HUES64 (cell line): ENCODE results near the gene ROR1.

Experiments used
- H3K27ac ChIP-seq: 2 replicates; pipeline ENCODE4 v1.7.0; 2013; ENCODE audit warnings: low read depth, low read length, inconsistent platforms
- H3K27me3 ChIP-seq: 2 replicates; pipeline ENCODE4 v1.6.1; 2013; ENCODE audit warnings: mild to moderate bottlenecking, low read length; ENCODE audit not compliant: insufficient read depth
- H3K36me3 ChIP-seq: 2 replicates; pipeline ENCODE4 v1.6.1; 2013; ENCODE audit warnings: mild to moderate bottlenecking, low read length; ENCODE audit not compliant: insufficient read depth
- H3K4me1 ChIP-seq: 2 replicates; pipeline ENCODE4 v1.6.1; 2013; ENCODE audit warnings: mild to moderate bottlenecking, low read length, moderate library complexity; ENCODE audit not compliant: insufficient read depth
- H3K4me3 ChIP-seq: 2 replicates; pipeline ENCODE4 v1.5.1; 2013; ENCODE audit warnings: mild to moderate bottlenecking, low read length, moderate library complexity
- H3K9ac ChIP-seq: 2 replicates; pipeline ENCODE4 v1.6.1; 2013; ENCODE audit warnings: mild to moderate bottlenecking, low read depth, low read length
- H3K9me3 ChIP-seq: 2 replicates; pipeline ENCODE4 v1.6.1; 2013; ENCODE audit warnings: low read depth, low read length; ENCODE audit not compliant: insufficient read depth
- WGBS: fragments of 150-250, 120-280 bp; methylation state at CpG from one replicate; pipeline ENCODE4 v1.1.7; 2013; ENCODE audit warnings: missing lambda C conversion rate; 5-methylcytosine and 5-hydroxymethylcytosine counted together

The ROR1 gene

GRCh38 chr1:63983391-63984256 lies 209.8 kb downstream of the ROR1 start:
- 87% methylated on average over 7 of the region's 7 CpGs for WGBS
- no peaks in the 10 kb centered on the region for H3K36me3 ChIP-seq

GRCh38 chr1:63984257-63984929 lies 210.6 kb downstream of the ROR1 start:
- no peak overlapping the region for H3K4me3 ChIP-seq
- peaks cover 27% of the 10 kb centered on the region for H3K4me1 ChIP-seq
- H3K36me3 ChIP-seq = no peaks in the 10 kb centered on the region
- H3K9ac ChIP-seq = no peak overlapping the region
- H3K27me3 ChIP-seq = no peaks in the 10 kb centered on the region
- H3K9me3 ChIP-seq = no peaks in the 10 kb centered on the region
- H3K27ac ChIP-seq = no peak overlapping the region
- WGBS = 79% methylated on average over 4 of the region's 4 CpGs

More at GRCh38 chr1:63983391-63984256, 209.8 kb downstream of the ROR1 start:
- H3K4me1 ChIP-seq = peaks cover 27% of the 10 kb centered on the region
- no peak overlapping the region for H3K4me3 ChIP-seq
- no peak overlapping the region for H3K27ac ChIP-seq
- H3K27me3 ChIP-seq = no peaks in the 10 kb centered on the region
- no peak overlapping the region for H3K9ac ChIP-seq
- no peaks in the 10 kb centered on the region for H3K9me3 ChIP-seq

DNA sequence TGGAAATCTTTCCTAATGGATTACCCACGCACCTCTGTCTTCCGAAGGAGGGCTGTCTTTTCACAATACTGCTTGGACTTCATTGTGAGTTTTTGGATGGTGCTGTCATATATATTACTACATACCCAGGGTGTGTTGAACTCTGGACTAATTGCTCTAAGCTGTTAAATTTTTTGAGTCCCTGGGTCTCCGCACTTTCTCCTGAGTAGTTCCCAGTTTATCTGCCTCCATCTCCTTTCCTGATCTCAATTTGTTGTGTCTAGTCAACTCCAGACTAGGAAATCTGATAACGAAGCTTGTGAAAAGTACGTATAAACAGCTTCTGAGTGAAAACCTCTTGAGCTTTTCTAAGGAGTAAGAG lies 211.1 kb downstream of the ROR1 start:
- WGBS = 92% methylated on average over 3 of the region's 5 CpGs
- Histone ChIP-seq H3K9ac (no peak overlapping the region), H3K27ac (no peak overlapping the region), H3K9me3 (no peaks in the 10 kb centered on the region), H3K4me1 (peaks cover 27% of the 10 kb centered on the region), H3K27me3 (no peaks in the 10 kb centered on the region), H3K36me3 (no peaks in the 10 kb centered on the region), H3K4me3 (no peak overlapping the region)

DNA sequence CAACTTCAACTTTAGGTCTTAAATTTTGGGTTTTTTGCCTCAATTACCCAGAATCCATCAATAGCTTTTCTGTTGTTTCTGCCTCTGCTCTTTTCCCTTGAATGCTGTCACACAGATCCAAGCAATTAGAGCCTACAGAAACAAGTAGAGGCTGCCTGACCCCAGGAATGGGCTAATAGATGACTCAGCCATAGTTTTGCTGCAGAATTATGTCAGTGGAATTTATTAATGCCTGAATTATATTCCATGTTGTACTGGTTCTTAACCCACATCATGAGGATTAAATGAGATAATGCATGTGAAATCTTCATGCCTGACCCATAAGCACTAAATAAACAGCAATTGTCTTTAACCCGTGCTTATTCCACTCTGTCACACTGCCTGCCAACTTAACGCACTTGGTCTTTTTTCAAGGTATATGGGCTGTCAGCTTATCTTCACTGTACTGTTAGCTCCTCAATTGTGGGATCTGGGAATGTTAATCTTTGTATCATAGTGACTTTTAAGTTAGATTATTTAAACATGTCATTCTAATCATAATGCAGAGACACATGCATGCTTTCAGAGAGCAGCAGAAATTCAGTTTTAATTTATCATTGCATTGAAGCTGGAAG lies 213.3 kb downstream of the ROR1 start:
- Histone ChIP-seq H3K27me3 (no peaks in the 10 kb centered on the region), H3K4me3 (no peak overlapping the region), H3K4me1 (peaks cover 11% of the 10 kb centered on the region), H3K27ac (no peak overlapping the region), H3K9me3 (no peaks in the 10 kb centered on the region), H3K9ac (no peak overlapping the region), H3K36me3 (no peaks in the 10 kb centered on the region)
- WGBS = 91% methylated on average over 2 of the region's 2 CpGs

DNA sequence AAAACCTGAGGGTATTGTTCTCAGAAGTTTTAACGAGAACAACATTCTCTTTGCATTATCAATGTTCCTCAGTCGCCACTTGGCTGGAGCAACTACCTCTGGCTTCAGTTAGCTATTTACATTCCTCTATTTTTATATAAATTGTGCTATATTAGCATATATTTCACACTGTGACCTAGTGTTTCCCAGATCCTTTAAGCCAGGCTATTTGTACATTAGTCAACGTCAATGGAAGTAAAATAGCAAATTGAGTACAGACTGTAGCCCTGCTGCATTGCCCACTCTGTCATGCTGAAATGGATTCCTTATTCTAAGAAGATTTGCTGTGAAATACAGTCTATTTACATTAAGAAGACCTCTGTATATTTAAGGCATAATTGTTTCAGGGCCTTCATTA lies 213.8 kb downstream of the ROR1 start:
- Histone ChIP-seq H3K9ac (no peak overlapping the region), H3K4me3 (no peak overlapping the region), H3K36me3 (no peaks in the 10 kb centered on the region), H3K27ac (no peak overlapping the region), H3K9me3 (no peaks in the 10 kb centered on the region), H3K4me1 (peaks cover 11% of the 10 kb centered on the region), H3K27me3 (no peaks in the 10 kb centered on the region)
- whole genome bisulfite sequencing = 88% methylated on average over 3 of the region's 3 CpGs

DNA sequence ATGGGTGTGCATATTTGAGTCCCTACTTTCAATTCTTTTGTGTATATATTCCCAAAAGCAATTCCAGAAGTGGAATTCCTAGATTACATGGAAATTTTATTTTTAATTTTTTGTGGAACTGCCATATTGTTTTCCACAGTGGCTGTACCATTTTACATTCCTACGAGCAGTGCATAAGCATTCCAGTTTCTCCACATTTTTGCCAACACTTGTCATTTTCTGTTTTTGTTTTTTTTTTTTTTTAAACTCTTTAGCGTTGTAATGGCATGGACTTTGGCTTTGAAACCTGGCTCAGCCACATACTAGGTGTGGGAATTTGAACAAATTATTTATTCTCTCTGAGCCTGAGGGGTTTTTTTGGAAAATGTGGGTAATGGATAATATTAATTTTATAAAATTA lies 215.1 kb downstream of the ROR1 start:
- H3K9me3 ChIP-seq = no peaks in the 10 kb centered on the region
- peaks cover 1% of the 10 kb centered on the region; the same call in 1 of the 2 replicates for H3K4me1 ChIP-seq
- H3K4me3 ChIP-seq = no peak overlapping the region
- no peak overlapping the region for H3K9ac ChIP-seq
- H3K27ac ChIP-seq = no peak overlapping the region
- no peaks in the 10 kb centered on the region for H3K36me3 ChIP-seq
- WGBS = 92% methylated on average over 2 of the region's 2 CpGs
- no peaks in the 10 kb centered on the region for H3K27me3 ChIP-seq

DNA sequence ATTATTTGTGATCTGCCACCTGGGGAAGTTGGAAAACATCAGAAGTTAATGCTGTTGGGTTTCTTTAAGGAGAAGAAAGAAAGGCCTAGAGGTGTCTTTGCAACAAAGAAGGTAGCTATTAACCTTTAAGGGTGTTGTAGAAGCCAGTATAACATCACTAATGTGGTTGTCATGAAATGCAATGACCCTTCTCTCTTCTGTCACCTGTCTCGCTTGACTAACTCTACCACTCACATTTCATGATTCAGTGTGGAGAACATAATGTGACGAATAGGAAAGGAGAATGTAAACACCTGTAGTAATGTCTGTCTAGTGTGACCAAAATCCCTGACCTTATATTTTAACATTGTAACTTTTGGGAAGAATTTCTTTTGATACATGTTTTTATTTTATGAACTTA lies 217.9 kb downstream of the ROR1 start:
- Histone ChIP-seq H3K27ac (no peak overlapping the region), H3K36me3 (no peaks in the 10 kb centered on the region), H3K27me3 (no peaks in the 10 kb centered on the region), H3K9me3 (no peaks in the 10 kb centered on the region), H3K4me3 (no peak overlapping the region), H3K9ac (no peak overlapping the region), H3K4me1 (no peaks in the 10 kb centered on the region)
- 80% methylated on average over 1 of the region's 2 CpGs for WGBS

GRCh38 chr1:64000021-64000420 lies 226.2 kb downstream of the ROR1 start:
- Histone ChIP-seq H3K9me3 (no peaks in the 10 kb centered on the region), H3K27me3 (no peaks in the 10 kb centered on the region), H3K4me1 (peaks cover 19% of the 10 kb centered on the region), H3K9ac (no peak overlapping the region), H3K27ac (no peak overlapping the region), H3K4me3 (no peak overlapping the region), H3K36me3 (no peaks in the 10 kb centered on the region)
- WGBS = 89% methylated on average over 3 of the region's 3 CpGs

GRCh38 chr1:64001038-64001437 lies 227.2 kb downstream of the ROR1 start:
- no peak overlapping the region for H3K9ac ChIP-seq
- WGBS = 96% methylated on average over 2 of the region's 2 CpGs
- no peak overlapping the region for H3K4me3 ChIP-seq
- no peaks in the 10 kb centered on the region for H3K9me3 ChIP-seq
- H3K36me3 ChIP-seq = no peaks in the 10 kb centered on the region
- H3K4me1 ChIP-seq = peaks cover 24% of the 10 kb centered on the region
- no peak overlapping the region for H3K27ac ChIP-seq
- no peaks in the 10 kb centered on the region for H3K27me3 ChIP-seq

DNA sequence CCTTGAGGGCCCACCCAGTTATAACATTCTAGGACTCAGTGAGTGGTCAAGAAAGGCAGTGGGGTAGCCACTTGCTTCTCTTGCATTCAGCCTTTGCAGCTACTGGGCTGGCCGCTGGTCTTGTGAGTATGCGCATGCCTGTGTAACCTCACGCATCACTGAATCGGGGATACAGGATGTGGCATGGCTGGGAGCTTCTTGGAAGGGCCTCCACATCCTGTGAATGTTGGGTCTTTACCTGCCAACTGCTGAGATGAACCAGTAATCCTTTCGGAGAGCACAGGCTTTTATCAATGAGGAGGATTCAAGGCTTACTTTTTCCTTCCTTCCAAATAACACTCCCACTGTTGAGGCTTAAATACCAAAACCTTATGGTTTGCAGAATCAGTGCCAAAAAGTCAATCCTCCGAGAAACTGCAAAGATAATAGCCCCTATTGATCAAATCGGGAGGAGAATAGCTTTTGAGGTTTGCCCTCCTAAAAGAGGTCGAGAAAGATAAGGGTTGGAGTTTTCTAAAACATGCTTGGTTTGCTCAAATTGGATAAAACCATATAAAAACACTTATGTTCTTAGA lies 230.7 kb downstream of the ROR1 start:
- H3K9me3 ChIP-seq = no peaks in the 10 kb centered on the region
- H3K36me3 ChIP-seq = no peaks in the 10 kb centered on the region; the same call in 1 of the 2 replicates
- H3K4me3 ChIP-seq = no peak overlapping the region
- no peak overlapping the region for H3K9ac ChIP-seq
- no peak overlapping the region for H3K27ac ChIP-seq
- H3K4me1 ChIP-seq = peaks cover 34% of the 10 kb centered on the region
- no peaks in the 10 kb centered on the region for H3K27me3 ChIP-seq
- 78% methylated on average over 8 of the region's 8 CpGs for WGBS

GRCh38 chr1:64005801-64006200 lies 232.0 kb downstream of the ROR1 start:
- 88% methylated on average over 2 of the region's 3 CpGs for WGBS
- Histone ChIP-seq H3K27ac (no peak overlapping the region), H3K4me1 (peaks cover 25% of the 10 kb centered on the region), H3K9ac (no peak overlapping the region), H3K9me3 (no peaks in the 10 kb centered on the region), H3K27me3 (no peaks in the 10 kb centered on the region), H3K36me3 (no peaks in the 10 kb centered on the region; the same call in 1 of the 2 replicates), H3K4me3 (no peak overlapping the region)
